HG03039 (cell line): ENCODE results near the gene AKAP11.
"Not testable (repeated sequence)": the region's sequence is repeated elsewhere in the genome, so short reads cannot be mapped to it uniquely, and the experiment has no call there.

Source experiments
- ATAC-seq: cut with Tn5 transposase; IDR thresholded peaks from one replicate; pipeline ENCODE4 v1.9.1; 2021; ENCODE audit warnings: mild to moderate bottlenecking, moderate library complexity; ENCODE audit not compliant: unreplicated experiment

The AKAP11 gene

GRCh38 chr13:42272115-42272803 is at the start of gene AKAP11:
AKAP11 (plus strand) TSS chr13:42272152; CDS start chr13:42286349, 14,197 bp downstream.
- peak; percentile 22 for ATAC-seq

GRCh38 chr13:42223681-42224080 is 48.3 kb upstream of the AKAP11 start:
- ATAC-seq: no peak

GRCh38 chr13:42225051-42225450 is 46.9 kb upstream of the AKAP11 start:
- ATAC-seq: no peak

DNA sequence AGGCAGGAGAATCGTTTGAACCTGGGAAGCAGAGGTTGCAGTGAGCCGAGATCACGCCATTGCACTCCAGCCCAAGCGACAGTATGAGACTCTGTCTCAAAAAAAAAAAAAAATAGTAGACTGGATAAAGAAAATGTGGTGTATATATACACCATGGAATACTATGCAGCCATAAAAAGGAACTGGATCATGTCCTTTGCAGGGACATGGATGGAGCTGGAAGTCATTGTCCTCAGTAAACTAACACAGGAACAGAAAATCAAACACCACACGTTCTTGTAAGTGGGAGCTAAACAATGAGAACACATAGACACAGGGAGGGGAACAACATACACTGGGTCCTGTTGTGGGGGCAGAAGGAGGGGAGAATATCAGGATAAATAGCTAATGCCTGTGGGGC is 45.2 kb upstream of the AKAP11 start:
- ATAC-seq: not testable (repeated sequence)

GRCh38 chr13:42228527-42228926 is 43.4 kb upstream of the AKAP11 start:
- no peak for ATAC-seq

DNA sequence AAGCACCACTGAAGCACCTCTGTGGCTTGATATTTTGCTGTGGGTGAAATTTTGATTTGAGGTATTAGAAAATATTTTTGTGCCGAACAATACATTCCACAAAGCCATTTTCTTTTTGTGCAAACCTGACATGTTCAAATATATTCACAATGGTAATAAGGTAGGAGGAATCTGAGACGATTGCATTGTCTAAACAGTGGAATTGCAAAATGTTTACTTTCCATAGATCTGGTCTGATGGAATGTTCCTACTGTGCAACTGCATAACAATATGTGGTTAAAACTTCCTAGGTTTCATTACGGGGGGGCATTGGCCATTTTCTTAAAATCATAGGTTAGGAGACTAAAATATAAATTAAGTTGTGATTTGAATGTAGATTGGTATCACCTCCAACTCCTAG is 42.7 kb upstream of the AKAP11 start:
- ATAC-seq: no peak

DNA sequence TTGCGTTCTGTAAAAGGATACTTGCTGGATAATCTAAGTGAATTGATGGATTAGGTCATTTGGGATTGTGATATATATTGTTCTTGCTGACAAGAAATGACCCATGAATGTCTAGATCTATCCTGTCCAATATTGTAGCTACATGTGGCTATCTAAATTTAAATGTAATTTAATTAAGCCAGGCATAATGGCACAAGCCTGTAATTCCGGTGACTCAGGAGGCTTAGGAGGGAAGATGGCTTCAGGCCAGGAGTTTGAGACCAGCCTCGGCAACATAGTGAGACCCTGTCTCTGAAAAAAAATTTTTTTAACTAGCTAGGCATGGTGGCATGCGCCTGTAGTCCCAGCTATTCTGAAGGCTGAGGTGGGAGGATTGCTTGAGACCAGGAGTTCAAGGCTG is 39.3 kb upstream of the AKAP11 start:
- ATAC-seq: no peak

DNA sequence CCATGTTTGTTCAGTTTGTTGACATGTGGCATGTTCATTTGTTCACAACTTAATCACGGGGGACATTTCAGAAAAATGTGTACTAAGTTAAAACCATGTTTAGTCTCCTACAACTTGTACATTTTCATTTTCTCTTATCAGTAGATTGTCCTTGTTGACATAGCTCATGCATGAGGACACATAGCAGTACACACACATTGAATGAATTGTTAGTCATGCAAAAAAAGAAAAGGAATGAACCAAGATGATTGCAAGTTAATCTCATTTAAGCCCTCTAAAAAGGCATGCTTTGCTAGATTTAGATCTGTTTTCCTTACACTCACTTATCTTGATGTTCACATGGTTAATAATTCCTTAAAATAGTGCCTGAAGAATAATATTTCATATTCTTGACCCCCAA is 38.2 kb upstream of the AKAP11 start:
- no peak for ATAC-seq

GRCh38 chr13:42239161-42239560 is 32.8 kb upstream of the AKAP11 start:
- ATAC-seq: no peak

DNA sequence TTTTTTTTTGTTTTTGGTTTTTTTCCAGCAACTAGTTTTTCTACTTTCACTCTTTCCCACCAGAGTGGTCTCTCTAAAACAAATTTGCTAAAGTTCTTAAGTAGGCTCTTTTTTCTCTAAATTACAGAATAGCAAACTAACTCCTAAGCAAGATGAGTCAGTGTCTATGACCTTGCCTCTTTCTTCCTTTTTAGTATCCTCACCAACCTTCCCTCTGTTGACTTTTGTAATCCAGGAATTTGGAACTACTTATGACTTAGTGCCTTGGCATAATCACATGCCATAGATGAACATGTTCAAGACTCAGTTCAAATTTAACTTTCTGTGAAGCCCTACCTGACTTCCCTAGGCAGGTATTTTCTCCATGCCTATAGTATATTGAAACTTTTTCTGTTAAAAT is 32.3 kb upstream of the AKAP11 start:
- ATAC-seq: no peak

DNA sequence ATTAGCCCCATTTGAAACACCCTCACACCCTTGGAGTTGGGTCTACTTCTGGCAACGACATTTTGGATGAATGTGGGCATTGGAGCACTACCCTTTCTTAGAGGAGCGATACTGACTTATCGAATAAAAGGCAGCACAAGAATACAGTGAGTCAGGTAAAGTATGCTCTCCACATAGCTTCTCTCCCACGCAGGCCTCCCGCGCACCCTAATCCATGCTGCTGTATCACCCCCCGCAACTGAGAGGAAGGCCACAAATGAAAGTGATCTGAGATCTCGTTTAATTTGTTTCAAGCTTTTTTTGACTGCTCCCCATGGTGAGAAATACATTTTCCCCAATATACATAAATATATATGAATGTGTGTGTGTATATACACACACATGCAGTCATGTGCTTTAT is 25.4 kb upstream of the AKAP11 start:
- ATAC-seq: no peak

DNA sequence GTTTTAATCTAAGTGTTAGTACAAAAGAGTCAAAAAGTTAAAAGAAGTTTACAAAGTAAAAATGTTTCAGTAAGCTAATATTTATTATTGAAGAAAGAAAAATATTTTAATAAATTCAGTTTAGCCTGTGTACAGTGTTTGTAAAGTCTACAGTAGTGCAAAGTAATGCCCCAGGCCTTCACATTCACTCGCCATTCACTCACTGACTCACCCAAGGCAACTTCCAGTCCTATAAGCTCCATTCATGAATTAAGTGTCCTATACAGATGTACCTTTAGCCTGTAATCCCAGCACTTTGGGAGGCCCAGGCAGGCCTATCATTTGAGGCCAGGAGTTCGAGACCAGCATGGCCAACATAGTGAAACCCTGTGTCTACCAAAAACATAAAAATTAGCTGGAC is 24.1 kb upstream of the AKAP11 start:
- ATAC-seq: no peak

DNA sequence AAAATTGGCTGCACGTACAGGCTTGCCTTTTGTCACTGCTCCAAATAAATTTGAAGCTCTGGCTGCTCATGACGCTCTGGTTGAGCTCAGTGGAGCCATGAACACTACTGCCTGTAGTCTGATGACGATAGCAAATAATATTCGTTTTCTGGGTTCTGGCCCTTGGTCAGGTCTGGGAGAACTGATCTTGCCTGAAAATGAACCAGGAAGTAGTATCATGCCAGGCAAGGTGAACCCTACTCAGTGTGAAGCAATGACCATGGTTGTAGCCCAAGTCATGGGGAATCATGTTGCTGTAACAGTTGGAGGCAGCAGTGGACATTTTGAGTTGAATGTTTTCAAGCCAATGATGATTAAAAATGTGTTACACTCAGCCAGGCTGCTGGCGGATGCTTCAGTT is 16.1 kb upstream of the AKAP11 start:
- ATAC-seq: no peak

DNA sequence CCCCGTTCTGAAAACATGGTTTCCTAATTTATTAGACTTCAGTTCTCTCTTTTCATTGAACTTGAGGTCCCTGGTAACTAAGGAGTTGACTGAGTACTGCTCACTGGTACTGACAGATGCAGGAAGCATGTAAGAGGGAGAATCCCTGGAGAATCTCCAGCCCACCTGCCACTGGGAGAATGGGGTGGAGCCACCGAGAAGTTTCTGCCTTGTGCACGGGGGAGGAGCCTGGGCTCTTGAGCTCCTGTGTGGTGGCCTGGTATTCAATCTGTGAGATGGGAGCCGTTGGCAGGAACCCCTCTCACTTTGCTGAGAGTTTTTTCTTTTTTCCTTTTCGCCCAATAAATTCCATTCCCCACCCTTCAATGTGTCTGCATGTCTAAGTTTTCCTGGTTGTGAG is 13.2 kb upstream of the AKAP11 start:
- no peak for ATAC-seq

- no peak for ATAC-seq
Measured at GRCh38 chr13:42259515-42259914, 12.4 kb upstream of the AKAP11 start.

DNA sequence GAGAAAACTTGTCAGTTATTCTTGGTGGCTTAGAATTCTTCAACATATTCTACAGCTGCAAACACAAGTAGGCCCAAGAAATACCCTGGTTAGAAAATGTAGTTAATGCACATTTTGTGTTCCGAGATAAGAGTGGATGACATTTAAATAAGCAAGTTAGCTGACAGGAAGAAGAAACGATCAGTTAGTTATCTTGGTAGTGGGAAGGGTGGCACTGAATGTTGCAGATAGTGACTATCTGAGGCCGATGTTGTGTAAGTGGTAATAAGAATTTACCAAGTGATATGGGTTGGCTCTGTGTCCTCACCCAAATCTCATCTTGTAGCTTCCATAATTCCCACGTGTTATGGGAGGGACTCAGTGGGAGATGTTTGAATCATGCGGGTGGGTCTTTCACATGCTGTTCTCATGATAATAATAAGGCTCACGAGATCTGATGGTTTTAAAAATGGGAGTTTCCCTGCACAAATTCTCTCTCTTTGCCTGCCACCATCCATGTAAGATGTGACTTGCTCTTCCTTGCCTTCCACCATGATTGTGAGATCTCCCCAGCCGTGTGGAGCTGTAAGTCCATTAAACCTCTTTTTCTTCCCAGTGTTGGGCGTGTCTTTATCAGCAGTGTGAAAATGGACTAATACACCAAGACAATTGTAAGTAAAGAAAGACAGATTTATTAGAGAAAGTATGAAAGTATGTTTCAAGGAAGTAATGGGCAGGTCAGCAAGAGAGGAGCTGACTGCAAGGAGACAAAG is 10.9 kb upstream of the AKAP11 start:
- no peak for ATAC-seq

DNA sequence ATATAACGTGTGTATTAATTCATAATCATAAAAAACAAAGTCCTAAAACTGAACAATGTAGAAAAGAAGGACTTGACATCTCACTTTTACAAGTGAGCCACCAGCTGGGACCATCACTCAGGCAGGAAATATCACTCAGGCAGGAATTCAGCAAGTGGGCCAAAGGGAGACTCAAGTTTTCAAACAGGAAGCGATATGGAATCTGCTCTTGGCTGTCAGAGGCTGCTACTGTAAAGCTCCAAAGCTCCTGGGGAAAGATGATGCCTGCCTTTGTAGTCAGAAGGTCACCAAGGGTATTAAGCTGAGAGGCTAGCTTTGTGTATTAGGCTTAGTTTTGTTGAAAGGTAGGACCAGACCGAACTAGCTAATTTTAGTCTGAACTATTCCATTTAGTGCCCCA is 5.5 kb upstream of the AKAP11 start:
- ATAC-seq: no peak

GRCh38 chr13:42270160-42270856 is 1.6 kb upstream of the AKAP11 start:
- ATAC-seq: no peak

DNA sequence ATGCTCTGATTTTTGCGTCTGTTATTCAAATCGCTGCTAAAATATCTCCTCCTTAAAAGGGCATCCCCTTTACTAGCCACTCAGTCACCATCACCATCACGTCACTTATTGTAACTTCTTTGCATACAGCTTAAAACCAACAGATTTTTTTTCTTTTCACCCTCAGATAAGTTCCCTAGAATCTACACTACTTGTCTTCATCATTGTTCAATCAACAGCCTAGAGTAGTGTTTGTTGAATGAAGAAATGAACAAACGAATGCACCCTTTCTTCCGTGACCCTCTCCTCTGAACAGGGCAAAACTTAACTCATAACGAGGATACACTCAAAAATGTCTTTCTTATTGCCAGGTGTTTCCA is 1.1 kb upstream of the AKAP11 start:
- no peak for ATAC-seq

DNA sequence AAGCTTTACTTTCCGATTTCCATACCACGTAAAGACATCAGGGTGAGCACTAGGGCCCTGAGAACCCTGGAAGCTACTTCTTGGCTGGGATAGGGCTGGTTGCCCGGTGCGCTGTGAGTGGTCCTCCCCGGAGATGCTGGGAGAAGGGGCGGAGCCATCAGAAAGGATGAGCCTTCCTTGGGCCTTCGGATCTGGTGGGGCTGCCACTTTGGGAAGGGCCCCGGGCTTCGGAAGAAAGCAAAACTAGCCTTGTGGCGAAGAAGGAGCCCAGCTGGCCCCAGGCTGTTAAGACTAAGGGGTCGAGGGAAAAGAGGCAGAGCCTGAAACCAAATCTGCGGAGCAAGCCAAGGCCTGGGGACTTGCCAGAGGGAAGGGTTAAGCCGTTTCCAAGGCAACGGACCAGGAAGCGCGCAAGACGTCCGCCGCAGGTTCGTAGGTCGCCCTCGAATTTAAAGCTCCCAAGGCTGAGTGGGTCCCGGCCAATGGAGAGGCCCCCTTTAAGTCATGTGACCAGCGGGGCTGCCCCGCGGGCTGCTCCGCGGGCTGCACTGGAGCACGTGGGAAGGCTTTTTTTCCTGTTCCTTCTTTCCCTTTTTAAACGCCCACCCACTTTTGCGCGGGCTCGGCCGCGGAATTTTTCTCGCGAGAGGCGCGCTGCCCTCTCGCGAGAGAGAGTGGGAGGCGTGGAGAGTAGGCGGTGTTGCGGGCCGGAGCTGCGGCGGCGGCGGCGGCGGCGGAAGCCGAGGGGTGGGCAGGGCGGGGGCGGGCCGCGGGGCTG is 426 bp upstream of the AKAP11 start:
- ATAC-seq: peak; percentile 83

DNA sequence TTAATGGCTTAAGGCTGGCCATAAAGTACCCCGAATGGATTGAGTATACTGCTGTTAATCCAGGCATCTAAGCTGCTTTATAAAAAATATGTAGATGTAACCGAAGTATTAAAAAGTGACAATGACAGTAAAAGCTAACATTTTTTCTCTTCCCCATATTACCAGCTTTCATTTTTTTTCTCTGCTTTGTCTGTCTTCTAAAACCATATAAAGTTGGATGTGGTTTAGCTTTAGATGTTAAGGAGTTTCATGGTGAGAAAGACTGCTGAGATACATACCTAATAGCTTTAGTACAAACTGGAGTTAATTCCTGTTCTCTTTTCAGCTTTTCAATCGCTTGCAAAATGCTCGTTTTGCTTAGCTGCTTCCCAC is 838 bp downstream of the AKAP11 start:
- ATAC-seq: no peak
